HG03354 (cell line): ENCODE measurements around the gene CLNK.
"Not testable (repeated sequence)": the region's sequence is repeated elsewhere in the genome, so short reads cannot be mapped to it uniquely, and the experiment has no call there.

ENCODE experiments used
- ATAC-seq: cut with Tn5 transposase; IDR thresholded peaks from one replicate; pipeline ENCODE4 v1.9.1; 2021; ENCODE audit warnings: mild to moderate bottlenecking; ENCODE audit not compliant: unreplicated experiment, poor library complexity, severe bottlenecking

CLNK gene

GRCh38 chr4:10620935-10621488 lies 63.6 kb downstream of the CLNK start:
- ATAC-seq: no peak

- no peak for ATAC-seq
Measured at GRCh38 chr4:10619855-10620254, 64.7 kb downstream of the CLNK start.

GRCh38 chr4:10619220-10619619 lies 65.3 kb downstream of the CLNK start:
- ATAC-seq: no peak

GRCh38 chr4:10614926-10615325 lies 69.6 kb downstream of the CLNK start:
- ATAC-seq: not testable (repeated sequence)

- no peak for ATAC-seq
Measured at GRCh38 chr4:10613926-10614478, 70.6 kb downstream of the CLNK start.

- no peak for ATAC-seq
Measured at GRCh38 chr4:10612476-10612875, 72.1 kb downstream of the CLNK start.

- ATAC-seq: no peak
Measured at GRCh38 chr4:10611673-10612072, 72.9 kb downstream of the CLNK start.

GRCh38 chr4:10608501-10609219 lies 75.9 kb downstream of the CLNK start:
- ATAC-seq: no peak

GRCh38 chr4:10607206-10607605 lies 77.4 kb downstream of the CLNK start:
- no peak for ATAC-seq

GRCh38 chr4:10606483-10607155 lies 77.9 kb downstream of the CLNK start:
- no peak for ATAC-seq

- no peak for ATAC-seq
Measured at GRCh38 chr4:10605746-10606482, 78.7 kb downstream of the CLNK start.

- no peak for ATAC-seq
Measured at GRCh38 chr4:10605031-10605430, 79.5 kb downstream of the CLNK start.

- ATAC-seq: no peak
Measured at GRCh38 chr4:10599574-10599973, 85.0 kb downstream of the CLNK start.

GRCh38 chr4:10598829-10599228 lies 85.7 kb downstream of the CLNK start:
- ATAC-seq: no peak

GRCh38 chr4:10596586-10597290 lies 87.8 kb downstream of the CLNK start:
- ATAC-seq: no peak

- no peak for ATAC-seq
Measured at GRCh38 chr4:10593130-10593529, 91.4 kb downstream of the CLNK start.

GRCh38 chr4:10590896-10591295 lies 93.7 kb downstream of the CLNK start:
- no peak for ATAC-seq

- no peak for ATAC-seq
Measured at GRCh38 chr4:10589799-10590198, 94.8 kb downstream of the CLNK start.

GRCh38 chr4:10589321-10589720 lies 95.2 kb downstream of the CLNK start:
- no peak for ATAC-seq

GRCh38 chr4:10587697-10588096 lies 96.9 kb downstream of the CLNK start:
- peak; percentile 46 for ATAC-seq
